GM18873 (cell line): ENCODE measurements around the gene CMTM5.

Source experiments
- ATAC-seq: cut with Tn5 transposase; IDR thresholded peaks from one replicate; pipeline ENCODE4 v1.9.1; 2021; ENCODE audit warnings: mild to moderate bottlenecking, moderate library complexity, moderate number of reproducible peaks; ENCODE audit not compliant: unreplicated experiment, low FRiP score

CMTM5 gene

DNA sequence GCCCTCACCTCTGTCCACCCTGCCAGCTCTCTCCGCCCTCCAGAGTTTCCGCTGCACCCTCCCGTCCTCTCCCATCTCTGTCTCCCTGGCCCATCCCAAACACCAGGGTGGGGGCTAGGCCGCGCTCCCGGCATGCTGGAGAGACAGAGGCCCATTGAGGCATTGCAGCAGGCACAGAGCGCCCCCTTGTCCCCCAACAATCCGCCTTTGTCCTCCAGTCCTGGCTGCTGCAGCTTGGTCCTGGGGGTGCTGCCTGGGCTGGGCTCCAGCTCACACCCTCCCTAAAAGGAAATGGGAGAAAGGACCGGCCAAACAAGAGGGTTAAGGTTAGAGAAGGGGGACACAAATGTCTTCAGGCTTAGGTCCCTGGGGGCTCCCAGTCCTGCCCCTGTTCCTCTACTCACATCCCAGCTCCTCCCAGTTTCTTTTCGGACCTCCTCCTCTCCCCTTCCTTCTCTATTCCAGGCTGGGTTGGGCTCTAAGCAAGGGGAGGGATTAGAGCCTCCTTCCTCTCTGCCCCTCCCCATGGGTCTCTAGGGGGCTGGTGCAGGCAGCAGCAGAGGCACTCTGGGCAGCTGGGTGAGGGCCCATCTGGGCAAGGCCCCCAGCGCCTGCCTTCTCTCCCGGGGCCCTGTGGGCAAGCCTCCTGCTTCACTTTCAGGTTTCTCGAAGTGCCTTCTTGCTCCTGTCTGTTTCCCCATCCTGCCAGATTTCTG, at the start of gene CMTM5:
Gene CMTM5, plus strand, starts transcription at position 565 of the 716 bp plus-strand sequence. CDS start 206 bp downstream, outside the sequence.
- no peak for ATAC-seq

DNA sequence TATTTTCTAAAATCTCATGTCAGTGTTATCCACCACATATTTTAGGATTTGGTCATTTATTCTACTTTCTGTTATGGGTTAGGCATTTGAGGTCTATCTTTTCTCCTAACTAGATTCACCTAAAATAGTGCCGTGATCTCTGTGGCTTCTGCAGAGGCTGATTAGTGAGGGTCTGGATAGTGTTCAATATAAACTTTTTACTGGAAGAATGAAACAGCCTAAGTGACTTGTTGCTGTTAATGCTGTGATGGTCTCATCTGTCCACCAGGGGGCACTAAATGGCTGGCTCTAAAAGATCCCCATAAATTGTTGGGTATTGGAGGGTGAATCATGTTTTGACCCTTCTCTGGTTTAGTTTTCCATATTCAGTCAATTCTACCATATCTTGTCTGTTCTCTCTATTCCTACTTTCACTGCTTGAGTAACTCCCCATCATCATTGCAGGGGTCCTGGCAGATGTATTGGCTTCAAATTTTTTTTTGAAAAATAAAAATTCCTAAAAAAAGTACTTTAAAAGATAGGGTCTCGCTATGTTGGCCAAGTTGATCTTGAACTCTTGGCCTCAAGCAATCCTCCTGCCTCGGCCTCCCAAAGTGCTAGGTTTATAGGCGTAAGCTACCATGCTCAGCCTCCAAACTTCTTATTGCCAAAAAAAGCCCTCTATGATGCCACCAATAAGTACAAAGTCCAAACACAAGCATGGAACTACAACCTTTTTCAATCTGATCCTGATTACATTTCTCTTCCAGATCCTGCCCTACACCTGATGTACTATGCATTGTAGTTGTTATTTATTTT, 48.7 kb upstream of the CMTM5 start:
- no peak for ATAC-seq

DNA sequence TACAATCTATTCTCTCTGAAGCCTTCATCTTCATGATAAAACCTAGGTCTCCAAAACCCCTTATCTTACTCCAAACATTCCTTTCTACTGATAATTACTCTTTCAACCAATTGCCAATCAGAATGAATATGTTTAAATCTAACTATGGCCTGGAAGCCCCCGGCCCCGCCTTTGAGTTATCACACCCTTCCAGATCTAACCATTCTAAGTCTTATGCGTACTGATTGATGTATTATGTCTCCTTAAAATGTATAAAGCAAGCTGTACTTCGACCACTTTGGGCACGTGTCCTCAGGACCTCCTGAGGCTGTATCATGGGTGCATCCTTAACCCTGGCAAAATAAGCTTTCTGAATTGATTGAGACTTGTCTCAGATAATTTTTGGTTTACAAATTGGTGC, 41.2 kb upstream of the CMTM5 start:
- no peak for ATAC-seq

- no peak for ATAC-seq
These were observed 37.2 kb upstream of the CMTM5 start for GRCh38 chr14:23339506-23340268.

- ATAC-seq, result no peak
These were observed 32.4 kb upstream of the CMTM5 start for GRCh38 chr14:23344481-23344880.

- no peak for ATAC-seq
These were observed 30.7 kb upstream of the CMTM5 start for GRCh38 chr14:23345987-23346692.

GRCh38 chr14:23346693-23347405, 30.0 kb upstream of the CMTM5 start:
- ATAC-seq, result no peak

DNA sequence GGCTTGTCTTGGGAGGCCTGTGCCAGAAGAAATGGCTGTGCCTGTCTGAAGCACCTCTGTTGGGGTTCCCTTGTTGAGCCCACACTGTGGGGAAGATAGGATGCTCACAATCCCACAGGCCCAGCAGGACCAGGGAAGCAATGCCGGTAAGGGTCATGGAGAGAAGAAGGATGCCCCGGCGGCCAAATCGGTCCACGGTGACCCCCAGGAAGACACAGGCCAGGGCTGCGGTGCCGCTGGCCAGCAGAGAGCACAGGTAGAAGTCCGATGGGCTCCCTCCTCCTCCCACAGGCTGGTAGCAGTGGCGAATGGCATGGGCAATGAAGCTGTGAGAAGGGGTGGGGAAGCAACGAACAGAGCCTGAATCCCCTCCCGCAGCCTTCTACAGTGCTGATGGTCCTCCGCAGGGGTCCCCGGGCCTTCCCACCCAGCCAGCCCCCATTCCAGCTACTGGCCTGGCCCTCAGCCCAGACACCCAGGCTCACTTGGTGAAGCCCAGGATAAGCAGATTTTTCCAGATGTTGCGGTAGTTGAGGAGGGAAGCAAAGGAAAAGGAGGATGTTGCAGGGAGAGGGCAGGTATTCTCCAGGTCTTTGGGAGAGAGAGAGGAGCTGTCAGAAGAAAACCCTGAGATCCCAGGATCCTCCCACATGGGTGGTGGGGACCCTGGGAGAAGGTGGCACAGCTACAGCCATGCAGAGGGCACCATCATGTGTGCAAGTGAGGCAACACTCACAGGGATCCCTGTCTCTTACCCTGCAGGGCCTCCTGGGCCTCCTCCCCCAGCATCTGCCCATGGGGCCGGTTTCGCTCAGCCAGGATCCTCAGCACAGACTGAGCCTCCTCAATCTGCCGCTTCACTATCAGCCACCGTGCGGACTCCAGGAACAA, 29.2 kb upstream of the CMTM5 start:
- no peak for ATAC-seq

- no peak for ATAC-seq
These were observed 28.6 kb upstream of the CMTM5 start for GRCh38 chr14:23348297-23348655.

- no peak for ATAC-seq
These were observed 27.5 kb upstream of the CMTM5 start for GRCh38 chr14:23349156-23349845.

GRCh38 chr14:23351681-23352505, 25.0 kb upstream of the CMTM5 start:
- ATAC-seq, result no peak

DNA sequence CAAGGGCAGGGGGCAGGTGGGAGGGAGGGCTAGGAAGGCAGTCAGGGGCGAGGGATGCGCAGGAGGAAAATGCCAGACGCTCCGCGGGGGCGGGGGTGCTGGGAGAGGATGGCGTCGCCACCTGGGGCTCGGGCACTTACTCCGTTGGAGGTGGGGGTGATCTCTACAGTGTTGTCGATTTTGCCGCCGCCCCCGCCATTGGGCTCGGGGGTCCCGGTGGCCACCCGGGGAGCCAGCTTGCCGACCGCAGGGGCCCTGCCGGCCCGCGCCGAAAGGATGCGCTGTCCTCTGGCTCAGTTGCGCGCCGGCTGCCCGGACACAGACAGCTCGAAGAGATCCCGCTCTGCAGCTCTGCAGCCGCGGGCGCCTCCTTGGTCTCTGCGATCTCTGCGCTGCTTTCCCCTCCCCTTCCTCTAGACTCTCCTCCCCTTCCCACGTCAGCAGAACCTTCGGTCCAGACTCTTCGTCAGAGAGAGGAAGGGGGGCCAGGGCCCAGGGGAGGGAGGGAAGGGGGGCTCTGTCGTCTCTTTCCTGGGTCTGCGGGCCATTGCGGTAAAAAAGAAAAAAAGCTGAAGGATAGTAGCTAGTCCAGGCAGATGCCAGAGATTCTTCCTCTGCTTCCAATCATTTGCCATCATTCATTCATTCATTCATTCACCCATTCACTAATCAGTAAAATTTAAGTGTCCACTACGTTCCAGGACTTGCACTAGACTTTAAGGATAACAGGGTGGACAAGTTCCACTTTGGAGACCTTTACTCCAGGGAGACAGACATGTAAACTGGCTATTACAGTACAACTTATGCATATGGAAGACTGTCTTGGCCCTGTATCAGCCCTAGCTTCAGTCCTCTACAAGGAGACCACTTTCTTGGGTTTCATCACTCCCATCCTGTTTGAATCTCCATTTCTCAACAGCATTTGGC, 24.1 kb upstream of the CMTM5 start, which contains the start of gene SLC22A17:
Gene SLC22A17, minus strand, starts transcription at position 382 of the 927 bp plus-strand sequence.
- ATAC-seq, result no peak

DNA sequence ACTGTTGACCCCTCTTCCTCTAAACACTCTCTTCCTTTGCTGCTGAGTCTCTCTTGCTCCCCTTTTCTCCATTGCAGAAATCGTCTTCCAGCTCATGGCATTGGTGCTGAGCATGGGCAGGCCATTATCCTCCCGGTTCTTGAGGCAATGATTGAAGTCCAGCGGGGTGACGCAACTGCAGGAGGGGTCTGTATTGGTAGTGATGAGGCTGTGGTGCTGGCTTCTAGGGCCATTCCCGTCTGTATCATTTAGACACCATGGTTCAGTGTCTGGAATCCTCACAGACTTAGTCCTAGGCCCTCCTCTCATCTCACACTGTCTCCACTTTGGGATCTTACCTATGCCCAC, 23.4 kb upstream of the CMTM5 start:
- no peak for ATAC-seq

- ATAC-seq, result no peak
These were observed 21.9 kb upstream of the CMTM5 start for GRCh38 chr14:23354990-23355389.

DNA sequence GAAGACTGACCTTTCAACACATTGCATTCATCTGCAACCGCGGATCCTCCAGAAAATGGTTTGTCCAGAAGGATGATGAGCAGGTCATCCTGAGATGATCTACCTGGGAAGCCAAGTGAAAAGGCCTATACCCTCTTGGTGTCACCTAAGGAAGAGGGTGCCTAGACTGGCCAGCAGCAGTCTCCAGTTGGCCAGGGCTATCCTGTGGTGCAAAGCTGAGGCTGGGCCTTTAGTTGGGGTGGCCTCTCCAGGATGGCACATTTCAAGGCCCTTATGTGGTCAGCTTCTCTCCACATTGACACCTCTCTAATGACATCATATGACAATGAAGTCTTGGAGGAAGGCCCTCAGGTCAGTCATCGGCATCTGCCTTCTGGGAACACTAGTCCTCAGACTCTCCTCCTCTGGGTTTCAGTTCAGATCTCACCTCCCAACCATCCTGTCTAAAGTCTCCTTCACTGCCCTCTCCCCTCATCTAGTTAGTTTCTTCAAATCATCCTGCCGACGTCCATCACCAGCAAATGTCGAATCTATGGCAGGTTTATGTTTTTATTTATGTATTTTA, 20.9 kb upstream of the CMTM5 start:
- no peak for ATAC-seq

- ATAC-seq, result no peak
These were observed 20.2 kb upstream of the CMTM5 start for GRCh38 chr14:23356662-23357061.
